ENCODE measurements around the gene TMEM125.

Gene TMEM125

GRCh38 chr1:43250351-43250761, 19.4 kb upstream of the TMEM125 start:
- DNase-seq, result no peak

- no peak for DNase-seq
Measured at GRCh38 chr1:43251024-43251423, 18.8 kb upstream of the TMEM125 start.

- no peak for DNase-seq
Measured at GRCh38 chr1:43252225-43252624, 17.6 kb upstream of the TMEM125 start.

- DNase-seq, result no peak
Measured at GRCh38 chr1:43253173-43253572, 16.6 kb upstream of the TMEM125 start.

- no peak for DNase-seq
Measured at GRCh38 chr1:43253876-43254275, 15.9 kb upstream of the TMEM125 start.

GRCh38 chr1:43255438-43256210, 14.2 kb upstream of the TMEM125 start:
- no peak for DNase-seq

GRCh38 chr1:43256675-43257570, 12.9 kb upstream of the TMEM125 start:
- DNase-seq, result no peak

GRCh38 chr1:43258370-43258769, 11.4 kb upstream of the TMEM125 start:
- no peak for DNase-seq

GRCh38 chr1:43265431-43265830, 4.4 kb upstream of the TMEM125 start:
- no peak for DNase-seq

GRCh38 chr1:43266881-43267280, 2.9 kb upstream of the TMEM125 start:
- no peak for DNase-seq

- DNase-seq, result no peak
Measured at GRCh38 chr1:43267291-43267805, 2.4 kb upstream of the TMEM125 start.

- no peak for DNase-seq
Measured at GRCh38 chr1:43267818-43268425, 1.9 kb upstream of the TMEM125 start.

- DNase-seq, result no peak
Measured at GRCh38 chr1:43270421-43271095, 775 bp downstream of the TMEM125 start.

GRCh38 chr1:43271186-43272118, 1.7 kb downstream of the TMEM125 start:
- DNase-seq, result no peak

GRCh38 chr1:43272161-43272560, 2.4 kb downstream of the TMEM125 start:
- DNase-seq, result no peak

GRCh38 chr1:43272576-43273571, 3.1 kb downstream of the TMEM125 start:
- no peak for DNase-seq

GRCh38 chr1:43273708-43274107, 3.9 kb downstream of the TMEM125 start:
- DNase-seq, result no peak

- DNase-seq, result no peak
Measured at GRCh38 chr1:43274125-43274803, 4.5 kb downstream of the TMEM125 start.

GRCh38 chr1:43274804-43275180, 5.0 kb downstream of the TMEM125 start:
- DNase-seq, result no peak

Measured in NCI-H524 treated with DMSO at 0.1 percent for 48 hours (cell line).